ENCODE measurements around the gene METTL21A.

The METTL21A gene

GRCh38 chr2:207621501-207622039 is 3.6 kb downstream of the METTL21A start:
- no peak for DNase-seq (ENCODE audit: low read depth)

- no peak for DNase-seq (ENCODE audit: low read depth)
Measured at GRCh38 chr2:207619764-207620203, 5.4 kb downstream of the METTL21A start.

- no peak for DNase-seq (ENCODE audit: low read depth)
Measured at GRCh38 chr2:207617011-207617671, 8.1 kb downstream of the METTL21A start.

- DNase-seq (ENCODE audit: low read depth), result no peak
Measured at GRCh38 chr2:207616185-207616584, 9.0 kb downstream of the METTL21A start.

- no peak for DNase-seq (ENCODE audit: low read depth)
Measured at GRCh38 chr2:207614824-207615223, 10.4 kb downstream of the METTL21A start.

- DNase-seq (ENCODE audit: low read depth), result no peak
Measured at GRCh38 chr2:207612714-207613113, 12.5 kb downstream of the METTL21A start.

GRCh38 chr2:207606829-207607228 is 18.4 kb downstream of the METTL21A start:
- no peak for DNase-seq (ENCODE audit: low read depth)

- no peak for DNase-seq (ENCODE audit: low read depth)
Measured at GRCh38 chr2:207606399-207606798, 18.8 kb downstream of the METTL21A start.

GRCh38 chr2:207603486-207603885 is 21.7 kb downstream of the METTL21A start:
- no peak for DNase-seq (ENCODE audit: low read depth)

- DNase-seq (ENCODE audit: low read depth), result no peak
Measured at GRCh38 chr2:207601774-207602173, 23.4 kb downstream of the METTL21A start.

GRCh38 chr2:207600231-207600630 is 25.0 kb downstream of the METTL21A start:
- DNase-seq (ENCODE audit: low read depth), result no peak

- no peak for DNase-seq (ENCODE audit: low read depth)
Measured at GRCh38 chr2:207599636-207600035, 25.6 kb downstream of the METTL21A start.

GRCh38 chr2:207594731-207595130 is 30.5 kb downstream of the METTL21A start:
- DNase-seq (ENCODE audit: low read depth), result no peak

GRCh38 chr2:207594264-207594663 is 30.9 kb downstream of the METTL21A start:
- no peak for DNase-seq (ENCODE audit: low read depth)

GRCh38 chr2:207593277-207593676 is 31.9 kb downstream of the METTL21A start:
- no peak for DNase-seq (ENCODE audit: low read depth)

GRCh38 chr2:207589143-207589542 is 36.1 kb downstream of the METTL21A start:
- no peak for DNase-seq (ENCODE audit: low read depth)

GRCh38 chr2:207587305-207587704 is 37.9 kb downstream of the METTL21A start:
- no peak for DNase-seq (ENCODE audit: low read depth)

- DNase-seq (ENCODE audit: low read depth), result no peak
Measured at GRCh38 chr2:207584952-207585351, 40.2 kb downstream of the METTL21A start.

- DNase-seq (ENCODE audit: low read depth), result no peak
Measured at GRCh38 chr2:207571370-207571769, 53.8 kb downstream of the METTL21A start.

- no peak for DNase-seq (ENCODE audit: low read depth)
Measured at GRCh38 chr2:207567671-207568070, 57.5 kb downstream of the METTL21A start.

GRCh38 chr2:207565736-207566500 is 59.3 kb downstream of the METTL21A start:
- no peak for DNase-seq (ENCODE audit: low read depth)
